ENCODE results near the gene GPC6. TPM values are rescaled to one million over a fixed set of nuclear protein-coding genes. Genes with fewer than 3 reads are reported as not detected.

Gene GPC6
- total RNA-seq, 1 donor from 2014 or later, result 5.5 TPM

- Histone ChIP-seq H3K27me3 (ENCODE audit: control insufficient read depth, insufficient read depth, low read length) (no peaks in the 10 kb centered on the region), H3K36me3 (ENCODE audit: control insufficient read depth, insufficient read depth, low read length) (no peaks in the 10 kb centered on the region), H3K4me3 (ENCODE audit: low read depth, low read length) (no peak overlapping the region)
- DNase-seq (ENCODE audit: low read depth) (peak; percentile 17), FAIRE-seq (no peak)
- TF ChIP-seq CTCF (IDR thresholded peaks at IDR 0.05; ENCODE audit: insufficient read depth, low read length, severe bottlenecking), result no peak
These were observed 137.6 kb downstream of the GPC6 start for GRCh38 chr13:93364166-93364565.

DNA sequence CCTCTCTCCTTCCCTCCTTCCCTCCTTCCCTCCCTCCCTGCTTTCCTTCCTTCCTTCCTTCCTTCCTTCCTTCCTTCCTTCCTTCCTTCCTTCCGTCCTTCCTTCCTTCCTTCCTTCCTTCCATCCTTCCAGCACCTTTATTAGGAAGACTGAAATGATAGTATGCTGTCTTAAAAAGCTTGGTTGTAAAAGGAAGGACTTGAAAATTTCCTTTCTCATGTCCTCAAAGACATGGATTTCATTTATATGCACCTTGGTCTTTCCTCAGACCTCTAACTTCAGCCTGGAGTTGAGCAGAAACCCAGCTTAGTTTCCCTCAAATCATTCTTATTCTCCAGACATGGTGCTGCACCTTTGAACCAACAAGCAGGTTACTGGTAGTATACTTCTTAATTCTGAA, 141.7 kb downstream of the GPC6 start:
- TF ChIP-seq CTCF (IDR thresholded peaks at IDR 0.05; ENCODE audit: insufficient read depth, low read length, severe bottlenecking), result no peak
- no peak for FAIRE-seq
- Histone ChIP-seq H3K36me3 (ENCODE audit: control insufficient read depth, insufficient read depth, low read length) (no peaks in the 10 kb centered on the region), H3K27me3 (ENCODE audit: control insufficient read depth, insufficient read depth, low read length) (no peaks in the 10 kb centered on the region), H3K4me3 (ENCODE audit: low read depth, low read length) (no peak overlapping the region)
- DNase-seq (ENCODE audit: low read depth), result no peak

GRCh38 chr13:93368718-93369117, 142.1 kb downstream of the GPC6 start:
- DNase-seq (ENCODE audit: low read depth) (no peak), FAIRE-seq (no peak)
- Histone ChIP-seq H3K27me3 (ENCODE audit: control insufficient read depth, insufficient read depth, low read length) (no peaks in the 10 kb centered on the region), H3K36me3 (ENCODE audit: control insufficient read depth, insufficient read depth, low read length) (no peaks in the 10 kb centered on the region), H3K4me3 (ENCODE audit: low read depth, low read length) (no peak overlapping the region)
- no peak for TF ChIP-seq CTCF (IDR thresholded peaks at IDR 0.05; ENCODE audit: insufficient read depth, low read length, severe bottlenecking)

- no peaks in the 10 kb centered on the region for H3K36me3 ChIP-seq (ENCODE audit: control insufficient read depth, insufficient read depth, low read length)
- DNase-seq (ENCODE audit: low read depth) (no peak), FAIRE-seq (no peak)
- TF ChIP-seq CTCF (IDR thresholded peaks at IDR 0.05; ENCODE audit: insufficient read depth, low read length, severe bottlenecking), result no peak
- no peaks in the 10 kb centered on the region for H3K27me3 ChIP-seq (ENCODE audit: control insufficient read depth, insufficient read depth, low read length)
- H3K4me3 ChIP-seq (ENCODE audit: low read depth, low read length), result no peak overlapping the region
These were observed 146.2 kb downstream of the GPC6 start for GRCh38 chr13:93372856-93373255.

GRCh38 chr13:93375491-93375890, 148.9 kb downstream of the GPC6 start:
- no peaks in the 10 kb centered on the region for H3K36me3 ChIP-seq (ENCODE audit: control insufficient read depth, insufficient read depth, low read length)
- no peaks in the 10 kb centered on the region for H3K27me3 ChIP-seq (ENCODE audit: control insufficient read depth, insufficient read depth, low read length)
- no peak overlapping the region for H3K4me3 ChIP-seq (ENCODE audit: low read depth, low read length)
- no peak for FAIRE-seq
- no peak for DNase-seq (ENCODE audit: low read depth)
- no peak for TF ChIP-seq CTCF (IDR thresholded peaks at IDR 0.05; ENCODE audit: insufficient read depth, low read length, severe bottlenecking)

- Histone ChIP-seq H3K4me3 (ENCODE audit: low read depth, low read length) (no peak overlapping the region), H3K27me3 (ENCODE audit: control insufficient read depth, insufficient read depth, low read length) (no peaks in the 10 kb centered on the region), H3K36me3 (ENCODE audit: control insufficient read depth, insufficient read depth, low read length) (no peaks in the 10 kb centered on the region)
- DNase-seq (ENCODE audit: low read depth) (no peak), FAIRE-seq (no peak)
- no peak for TF ChIP-seq CTCF (IDR thresholded peaks at IDR 0.05; ENCODE audit: insufficient read depth, low read length, severe bottlenecking)
These were observed 150.6 kb downstream of the GPC6 start for GRCh38 chr13:93377196-93377595.
